ENCODE results near the gene TATDN3.
"Not testable (repeated sequence)": the region's sequence is repeated elsewhere in the genome, so short reads cannot be mapped to it uniquely, and the experiment has no call there.

TATDN3 gene

GRCh38 chr1:212775241-212775640 is 16.5 kb upstream of the TATDN3 start:
- no peak for DNase-seq (ENCODE audit: low spot score)

- no peak for DNase-seq (ENCODE audit: low spot score)
These were observed 14.5 kb upstream of the TATDN3 start for GRCh38 chr1:212777151-212777550.

DNA sequence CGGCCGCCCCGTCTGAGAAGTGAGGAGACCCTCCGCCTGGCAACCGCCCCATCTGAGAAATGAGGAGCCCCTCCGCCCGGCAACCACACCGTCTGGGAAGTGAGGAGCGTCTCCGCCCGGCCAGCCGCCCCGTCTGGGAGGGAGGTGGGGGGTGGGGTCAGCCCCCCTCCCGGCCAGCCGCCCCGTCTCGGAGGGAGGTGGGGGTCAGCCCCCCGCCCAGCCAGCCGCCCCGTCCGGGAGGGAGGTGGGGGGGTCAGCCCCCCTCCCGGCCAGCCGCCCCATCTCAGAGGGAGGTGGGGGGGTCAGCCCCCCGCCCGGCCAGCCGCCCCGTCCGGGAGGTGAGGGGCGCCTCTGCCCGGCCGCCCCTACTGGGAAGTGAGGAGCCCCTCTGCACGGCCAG is 12.6 kb upstream of the TATDN3 start:
- not testable (repeated sequence) for DNase-seq (ENCODE audit: low spot score)

DNA sequence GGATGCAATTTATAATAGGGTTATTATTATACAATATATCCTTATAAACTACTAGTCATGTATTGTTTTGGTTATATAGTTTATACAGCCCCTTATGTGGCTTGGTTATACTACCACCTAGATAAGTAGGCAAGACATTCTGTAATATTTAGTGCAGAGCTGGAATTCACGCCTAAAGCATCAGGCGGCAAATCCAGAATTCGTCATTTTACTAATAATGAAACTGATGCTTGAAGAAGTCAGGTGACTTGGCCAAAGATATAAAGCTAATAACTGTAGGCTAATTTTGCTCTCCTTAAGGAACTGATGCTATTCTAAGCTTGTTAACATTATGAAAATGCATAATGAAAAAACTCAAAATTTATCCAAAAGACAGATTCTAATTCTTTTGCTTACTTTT is 10.9 kb upstream of the TATDN3 start:
- no peak for DNase-seq (ENCODE audit: low spot score)

DNA sequence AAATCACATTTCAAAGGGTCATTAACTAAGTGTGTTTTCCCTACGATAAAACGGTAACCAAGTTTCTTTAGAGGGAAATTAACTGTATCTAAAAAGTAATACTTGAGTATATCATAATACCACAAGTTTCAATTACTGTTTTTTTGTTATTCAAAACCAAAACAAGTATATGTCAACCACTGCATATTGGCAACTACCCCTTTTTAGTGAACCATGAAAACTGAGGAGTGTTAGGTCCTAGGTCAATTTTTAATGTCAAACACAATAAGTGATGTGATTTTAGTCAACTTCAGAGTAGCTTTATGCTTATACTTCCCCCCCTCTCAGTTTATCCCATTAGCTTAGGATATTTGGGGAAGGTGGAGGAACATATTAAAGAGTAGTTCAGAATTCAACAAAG is 10.5 kb upstream of the TATDN3 start:
- DNase-seq (ENCODE audit: low spot score), result no peak

DNA sequence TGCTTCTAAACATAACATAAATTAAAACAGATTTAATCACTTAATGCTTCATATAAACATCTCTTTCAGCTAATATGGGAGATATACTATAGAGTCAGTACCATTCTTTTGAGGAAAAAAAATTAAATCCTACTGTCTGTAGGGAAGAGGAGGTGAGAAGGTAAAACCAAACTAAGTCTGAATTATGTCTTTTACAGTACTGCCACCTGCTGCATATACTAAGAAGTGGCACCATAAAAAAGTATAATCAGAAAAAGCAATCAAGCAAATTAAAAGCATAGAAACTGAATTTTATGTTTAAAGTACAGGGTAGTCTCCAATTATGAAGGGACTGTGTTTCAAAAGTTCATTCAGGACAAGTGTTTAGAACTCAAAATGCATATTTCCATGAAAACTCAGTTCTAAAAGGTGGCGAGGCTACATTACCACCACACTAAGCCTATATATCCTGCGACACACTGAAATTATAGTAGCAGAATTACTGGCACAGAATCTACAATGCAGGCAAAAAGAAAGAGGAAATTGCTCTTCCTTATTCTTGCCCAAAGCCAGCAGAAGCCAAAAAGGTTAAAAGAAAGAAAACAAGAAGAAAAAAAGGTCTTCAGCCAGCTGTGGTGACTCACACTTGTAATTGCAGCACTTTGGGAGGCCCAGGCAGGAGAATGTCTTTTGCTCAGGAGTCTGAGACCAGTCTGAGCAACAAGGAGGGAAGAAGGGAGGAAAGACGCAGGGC is 9.1 kb upstream of the TATDN3 start:
- DNase-seq (ENCODE audit: low spot score), result peak; percentile 31

- no peak for DNase-seq (ENCODE audit: low spot score)
These were observed 7.7 kb upstream of the TATDN3 start for GRCh38 chr1:212783976-212784375.

DNA sequence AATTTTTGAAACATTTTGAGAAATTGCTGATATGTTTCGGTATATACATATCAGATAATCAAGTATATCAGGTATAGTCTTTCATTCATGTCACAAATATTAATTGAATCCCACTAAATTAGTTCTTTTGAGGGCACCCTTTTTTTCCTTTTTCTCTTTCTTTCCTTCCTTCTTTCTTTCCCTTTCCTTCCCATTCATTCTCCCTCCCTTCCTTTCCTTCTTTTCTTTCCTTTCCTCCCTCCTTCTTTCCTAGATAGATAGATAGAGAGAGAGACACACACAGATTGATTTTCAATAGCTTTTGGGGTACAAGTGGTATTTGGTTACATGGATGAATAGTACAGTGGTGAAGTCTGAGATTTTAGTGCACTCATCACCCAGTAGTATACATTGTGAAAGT is 5.8 kb upstream of the TATDN3 start:
- DNase-seq (ENCODE audit: low spot score), result no peak

- no peak for DNase-seq (ENCODE audit: low spot score)
These were observed 426 bp upstream of the TATDN3 start for GRCh38 chr1:212791261-212791675.

- no peak for DNase-seq (ENCODE audit: low spot score)
These were observed 758 bp downstream of the TATDN3 start for GRCh38 chr1:212792396-212792908.

GRCh38 chr1:212794561-212795014 is 2.9 kb downstream of the TATDN3 start:
- no peak for DNase-seq (ENCODE audit: low spot score)

- no peak for DNase-seq (ENCODE audit: low spot score)
These were observed 6.0 kb downstream of the TATDN3 start for GRCh38 chr1:212797681-212798080.

- DNase-seq (ENCODE audit: low spot score), result no peak
These were observed 14.1 kb downstream of the TATDN3 start for GRCh38 chr1:212805767-212806166.

DNA sequence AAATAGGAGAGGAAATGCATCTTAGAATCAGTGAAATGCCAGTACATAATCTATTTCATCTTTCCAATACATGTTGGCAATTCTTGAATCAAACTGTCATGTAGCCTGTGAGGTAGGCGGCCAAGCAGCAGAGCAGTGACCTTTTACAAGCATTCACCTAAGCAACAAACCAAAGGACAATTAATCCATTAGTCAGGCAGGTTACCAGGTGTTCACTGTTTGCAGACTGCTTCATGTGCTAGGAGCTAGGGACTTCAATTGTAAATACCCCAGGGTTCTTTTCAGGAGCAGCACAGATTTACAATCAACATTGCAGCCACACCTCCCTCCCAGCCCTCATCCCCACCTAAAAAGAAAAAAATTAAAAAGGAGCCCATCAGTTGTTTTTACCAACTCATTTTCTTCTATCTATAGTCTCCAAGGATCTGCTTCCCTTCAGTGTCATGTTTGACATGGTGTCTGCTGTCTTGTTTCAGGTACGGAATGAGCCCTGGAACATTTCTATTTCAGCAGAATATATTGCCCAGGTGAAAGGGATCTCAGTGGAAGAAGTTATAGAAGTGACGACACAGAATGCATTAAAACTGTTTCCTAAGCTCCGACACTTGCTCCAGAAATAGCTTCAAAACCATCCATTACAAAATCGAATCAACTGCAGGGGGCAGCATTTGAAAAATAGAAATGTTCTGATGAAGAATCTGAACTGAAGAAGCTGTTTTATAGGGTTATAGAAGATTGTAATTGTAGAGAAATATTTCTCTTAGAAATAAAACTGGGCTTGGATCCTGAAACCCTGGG is 23.0 kb downstream of the TATDN3 start:
- DNase-seq (ENCODE audit: low spot score), result peak; percentile 32

GRCh38 chr1:212816567-212817278 is 25.0 kb downstream of the TATDN3 start:
- DNase-seq (ENCODE audit: low spot score), result no peak

DNA sequence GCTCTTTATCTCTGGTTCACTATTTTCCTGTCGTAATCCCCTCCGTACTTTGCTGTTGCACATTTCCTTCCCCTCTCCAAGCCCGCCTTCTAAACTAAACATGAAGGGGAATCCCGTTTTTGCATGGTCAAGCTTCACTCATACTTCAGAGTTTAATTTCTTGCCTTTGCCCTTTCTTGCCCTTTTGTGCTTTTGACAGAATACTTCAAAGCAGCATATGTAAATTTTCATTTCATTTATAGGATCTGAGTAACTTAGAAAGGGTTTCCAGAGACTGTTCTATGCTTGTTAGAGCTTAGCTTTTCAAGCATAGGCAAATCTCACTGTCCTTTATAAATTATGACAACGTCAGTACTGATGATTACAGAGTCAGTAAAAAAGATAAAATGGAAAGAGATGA is 28.0 kb downstream of the TATDN3 start:
- DNase-seq (ENCODE audit: low spot score), result no peak

DNA sequence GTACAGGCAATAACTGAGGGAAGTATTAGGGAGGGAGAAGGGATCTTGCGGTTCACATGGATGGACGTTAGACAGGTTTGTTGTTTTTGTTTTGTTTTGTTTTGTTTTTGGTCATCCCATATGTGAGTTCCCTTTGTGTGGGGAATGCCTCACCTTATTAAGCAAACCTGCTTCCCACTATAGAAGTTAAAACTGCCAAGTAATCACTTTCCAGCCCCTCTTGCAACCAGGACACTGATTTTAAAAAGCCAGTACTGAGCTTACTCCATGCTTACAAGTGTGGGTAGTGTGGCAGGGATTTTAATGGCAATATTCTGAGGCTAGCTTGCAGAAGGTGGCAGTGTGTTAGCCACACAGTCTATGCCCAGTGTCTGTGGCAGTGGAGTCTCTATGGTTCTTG is 29.3 kb downstream of the TATDN3 start:
- no peak for DNase-seq (ENCODE audit: low spot score)

DNA sequence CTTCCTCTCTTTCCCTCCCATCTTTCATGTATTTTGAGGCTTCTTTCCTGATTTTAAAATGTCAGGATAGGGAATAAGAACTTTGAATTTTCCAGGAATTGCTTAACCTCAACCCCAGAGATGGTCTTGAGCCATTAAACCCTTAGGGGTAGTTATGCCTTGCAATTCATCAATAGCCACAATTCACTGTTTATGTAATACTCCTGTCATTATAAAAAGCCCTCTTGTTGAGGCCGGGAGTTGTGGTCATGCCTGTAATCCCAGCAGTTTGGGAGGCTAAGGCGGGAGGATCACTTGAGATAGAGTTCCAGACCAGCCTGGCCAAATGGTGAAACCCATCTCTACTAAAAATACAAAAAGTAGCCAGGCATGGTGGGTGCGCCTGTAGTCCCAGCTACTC is 31.3 kb downstream of the TATDN3 start:
- DNase-seq (ENCODE audit: low spot score), result no peak

DNA sequence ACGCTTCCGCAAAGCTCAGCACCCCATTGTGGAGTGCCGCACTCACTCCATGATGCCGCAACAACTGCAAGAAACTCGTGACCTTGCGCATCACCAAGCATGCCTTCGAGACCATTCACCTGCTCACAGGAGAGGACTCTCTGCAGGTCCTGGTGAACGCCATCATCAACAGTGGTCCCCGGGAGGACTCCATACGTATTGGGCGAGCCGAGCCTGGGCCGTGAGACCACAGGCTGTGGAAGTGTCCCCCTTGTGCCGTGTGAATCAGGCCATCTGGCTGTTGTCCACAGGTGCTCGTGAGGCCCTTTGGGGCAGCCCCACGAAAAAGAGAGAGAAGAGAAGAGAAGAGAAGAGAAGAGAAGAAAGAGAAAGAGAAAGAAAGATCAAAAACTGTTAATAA is 32.5 kb downstream of the TATDN3 start:
- DNase-seq (ENCODE audit: low spot score), result no peak

GRCh38 chr1:212825798-212826452 is 34.2 kb downstream of the TATDN3 start:
- DNase-seq (ENCODE audit: low spot score), result no peak

- no peak for DNase-seq (ENCODE audit: low spot score)
These were observed 35.6 kb downstream of the TATDN3 start for GRCh38 chr1:212827171-212827776.

All from cerebellar cortex (tissue), 1 donor.